ENCODE measurements around the gene ZNF862.

ZNF862 gene

DNA sequence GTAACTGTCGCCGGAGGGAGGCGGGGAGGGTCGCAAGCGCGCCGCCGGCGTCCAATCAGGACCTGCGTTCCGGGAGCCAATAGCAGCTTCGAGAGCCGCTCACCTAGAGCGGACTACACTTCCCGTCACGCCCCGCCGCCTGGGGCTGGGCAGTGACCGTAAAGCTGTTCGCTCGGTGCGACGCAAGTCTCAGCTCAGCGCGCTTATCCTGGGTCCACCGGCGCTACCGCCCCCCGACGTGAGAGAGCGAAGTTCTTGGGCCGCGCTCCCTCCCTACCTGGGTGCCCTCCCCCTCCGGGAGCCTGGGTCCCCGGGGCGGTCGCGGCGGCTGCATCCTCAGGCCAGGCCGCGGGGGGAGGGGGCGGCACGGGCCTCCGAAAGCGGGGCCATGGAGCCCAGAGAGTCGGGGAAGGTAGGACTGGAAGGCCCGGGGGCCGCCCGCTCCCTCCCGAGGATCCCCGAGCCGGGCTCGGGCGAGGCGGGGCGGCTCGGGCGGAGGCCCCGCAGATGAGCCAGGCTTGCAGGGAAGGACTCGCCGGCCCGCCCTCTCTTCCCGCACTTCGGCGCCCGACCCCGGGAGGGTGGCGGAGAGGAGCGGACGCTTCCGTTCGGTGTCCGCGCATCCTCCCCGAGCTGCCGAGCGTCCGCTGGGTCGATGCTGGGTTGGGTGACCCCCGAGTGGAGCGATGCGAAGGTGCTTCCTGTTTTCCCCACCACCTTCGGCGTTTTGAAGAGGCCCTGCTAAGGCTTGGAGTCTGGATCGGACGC is at the start of gene ZNF862:
Gene ZNF862, plus strand, starts transcription at position 152 of the 768 bp plus-strand sequence. Its CDS starts 237 bp downstream, at position 389.
- peak within 1 kb of the TSS; percentile 85 for H3K4me3 ChIP-seq (ENCODE audit: low read depth, low read length)
- peak; percentile 99 for DNase-seq (ENCODE audit: low read depth)
- TF ChIP-seq, protein P1, sequence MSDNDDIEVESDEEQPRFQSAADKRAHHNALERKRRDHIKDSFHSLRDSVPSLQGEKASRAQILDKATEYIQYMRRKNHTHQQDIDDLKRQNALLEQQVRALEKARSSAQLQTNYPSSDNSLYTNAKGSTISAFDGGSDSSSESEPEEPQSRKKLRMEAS (IDR thresholded peaks at IDR 0.05; ENCODE audit: low read depth, low read length), result peak; percentile 38; the same call in 1 of the 2 replicates
- TF ChIP-seq POLR2A (IDR thresholded peaks at IDR 0.05; ENCODE audit: extremely low read depth, insufficient read length), result peak; percentile 70
- no peak for TF ChIP-seq MYC (IDR thresholded peaks at IDR 0.05; ENCODE audit: low read depth, low read length)
- no peak for TF ChIP-seq CTCF (IDR thresholded peaks at IDR 0.05; ENCODE audit: low read depth, low read length)

- no peak for DNase-seq (ENCODE audit: low read depth)
- TF ChIP-seq, protein P1 (IDR thresholded peaks at IDR 0.05; ENCODE audit: low read depth, low read length), result no peak
- no peak for TF ChIP-seq MYC (IDR thresholded peaks at IDR 0.05; ENCODE audit: low read depth, low read length)
- no peak for TF ChIP-seq CTCF (IDR thresholded peaks at IDR 0.05; ENCODE audit: low read depth, low read length)
- no peak for TF ChIP-seq POLR2A (IDR thresholded peaks at IDR 0.05; ENCODE audit: extremely low read depth, insufficient read length)
- no peak overlapping the region for H3K4me3 ChIP-seq (ENCODE audit: low read depth, low read length)
These were observed 49.1 kb upstream of the ZNF862 start for GRCh38 chr7:149789101-149789500.

DNA sequence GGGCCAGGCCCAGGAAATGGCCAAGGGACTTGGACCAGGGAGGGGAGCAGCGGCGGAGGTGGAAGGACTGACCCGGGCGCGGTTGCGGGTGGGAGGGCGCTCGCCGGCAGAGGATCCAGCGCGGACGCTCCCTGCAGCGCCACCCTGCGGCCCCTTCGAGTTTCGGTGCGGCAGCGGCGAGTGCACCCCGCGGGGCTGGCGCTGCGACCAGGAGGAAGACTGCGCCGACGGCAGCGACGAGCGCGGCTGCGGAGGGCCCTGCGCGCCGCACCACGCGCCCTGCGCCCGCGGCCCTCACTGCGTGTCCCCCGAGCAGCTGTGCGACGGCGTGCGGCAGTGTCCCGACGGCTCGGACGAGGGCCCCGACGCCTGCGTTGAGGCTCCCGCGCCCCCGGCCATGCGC is 48.0 kb upstream of the ZNF862 start:
- no peak for TF ChIP-seq MYC (IDR thresholded peaks at IDR 0.05; ENCODE audit: low read depth, low read length)
- TF ChIP-seq CTCF (IDR thresholded peaks at IDR 0.05; ENCODE audit: low read depth, low read length), result peak; percentile 16
- TF ChIP-seq, protein P1 (IDR thresholded peaks at IDR 0.05; ENCODE audit: low read depth, low read length), result no peak
- no peak for DNase-seq (ENCODE audit: low read depth)
- no peak overlapping the region for H3K4me3 ChIP-seq (ENCODE audit: low read depth, low read length)

DNA sequence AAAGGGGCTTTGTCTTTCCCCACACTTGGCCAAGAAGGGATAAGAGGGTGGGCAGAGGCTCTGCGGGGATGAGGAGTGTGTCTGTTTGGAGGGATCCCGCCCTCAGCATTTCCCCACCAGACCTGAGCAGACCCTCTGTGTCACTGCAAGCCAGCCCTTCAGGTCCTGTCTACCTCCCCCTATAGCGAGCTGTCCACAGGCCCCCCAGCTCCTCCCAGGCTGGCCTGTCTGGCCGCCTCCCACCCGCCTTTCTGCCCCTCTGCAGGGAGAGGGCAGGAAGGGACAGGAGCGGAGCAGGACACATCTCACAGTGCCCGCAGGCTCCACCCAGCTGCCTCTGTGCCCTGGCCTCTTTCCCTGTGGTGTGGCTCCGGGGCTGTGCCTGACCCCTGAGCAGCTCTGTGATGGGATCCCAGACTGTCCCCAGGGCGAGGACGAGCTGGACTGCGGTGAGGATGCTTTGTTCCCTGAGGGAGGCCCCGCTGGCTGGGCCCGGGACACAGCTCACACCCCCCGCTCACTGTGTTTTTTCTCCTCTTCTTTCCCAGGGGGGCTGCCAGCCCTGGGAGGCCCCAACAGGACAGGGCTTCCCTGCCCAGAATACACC is 47.3 kb upstream of the ZNF862 start:
- no peak for DNase-seq (ENCODE audit: low read depth)
- H3K4me3 ChIP-seq (ENCODE audit: low read depth, low read length), result no peak overlapping the region

More for the DNA sequence above, 47.3 kb upstream of the ZNF862 start:
- TF ChIP-seq MYC (IDR thresholded peaks at IDR 0.05; ENCODE audit: low read depth, low read length) (no peak), POLR2A (IDR thresholded peaks at IDR 0.05; ENCODE audit: extremely low read depth, insufficient read length) (no peak), CTCF (IDR thresholded peaks at IDR 0.05; ENCODE audit: low read depth, low read length) (no peak)
- TF ChIP-seq, protein P1 (IDR thresholded peaks at IDR 0.05; ENCODE audit: low read depth, low read length), result no peak
